GM12875 (cell line): Measurements from ENCODE around the gene PGBD5.

Experiments used
- H3K4me3 ChIP-seq: one replicate; pipeline ENCODE4 v1.5.1; 2011; ENCODE audit warnings: low read depth, low read length, control low read depth
- TF ChIP-seq, protein P1 (sequence below): IDR thresholded peaks from 2 replicates; pipeline ENCODE4 v1.5.1; 2011; ENCODE audit warnings: low read depth, mild to moderate bottlenecking, control low read depth, inconsistent platforms, low read length, moderate library complexity, borderline replicate concordance; ENCODE audit not compliant: insufficient read depth

The PGBD5 gene

DNA sequence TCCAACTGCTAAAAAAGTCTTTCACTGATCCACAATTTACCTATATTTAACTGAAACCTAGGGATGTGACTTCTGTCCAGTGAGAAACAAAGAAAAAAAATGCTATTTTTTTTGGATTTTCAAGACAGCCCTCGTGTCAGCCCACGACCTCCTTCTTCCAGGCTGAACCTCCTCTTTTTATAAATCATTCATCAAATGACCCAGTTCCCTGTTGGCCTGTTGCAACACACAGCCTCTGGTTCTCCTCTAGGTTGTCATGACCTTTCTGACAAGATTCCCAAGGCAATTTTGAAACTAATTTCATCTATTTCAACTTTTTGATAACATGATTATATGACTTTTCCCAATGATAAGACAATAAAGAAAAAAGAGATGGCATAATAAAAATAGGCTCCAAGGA is 74.6 kb downstream of the PGBD5 start:
- TF ChIP-seq, protein P1, sequence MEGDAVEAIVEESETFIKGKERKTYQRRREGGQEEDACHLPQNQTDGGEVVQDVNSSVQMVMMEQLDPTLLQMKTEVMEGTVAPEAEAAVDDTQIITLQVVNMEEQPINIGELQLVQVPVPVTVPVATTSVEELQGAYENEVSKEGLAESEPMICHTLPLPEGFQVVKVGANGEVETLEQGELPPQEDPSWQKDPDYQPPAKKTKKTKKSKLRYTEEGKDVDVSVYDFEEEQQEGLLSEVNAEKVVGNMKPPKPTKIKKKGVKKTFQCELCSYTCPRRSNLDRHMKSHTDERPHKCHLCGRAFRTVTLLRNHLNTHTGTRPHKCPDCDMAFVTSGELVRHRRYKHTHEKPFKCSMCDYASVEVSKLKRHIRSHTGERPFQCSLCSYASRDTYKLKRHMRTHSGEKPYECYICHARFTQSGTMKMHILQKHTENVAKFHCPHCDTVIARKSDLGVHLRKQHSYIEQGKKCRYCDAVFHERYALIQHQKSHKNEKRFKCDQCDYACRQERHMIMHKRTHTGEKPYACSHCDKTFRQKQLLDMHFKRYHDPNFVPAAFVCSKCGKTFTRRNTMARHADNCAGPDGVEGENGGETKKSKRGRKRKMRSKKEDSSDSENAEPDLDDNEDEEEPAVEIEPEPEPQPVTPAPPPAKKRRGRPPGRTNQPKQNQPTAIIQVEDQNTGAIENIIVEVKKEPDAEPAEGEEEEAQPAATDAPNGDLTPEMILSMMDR = no peak
- no peak overlapping the region for H3K4me3 ChIP-seq

DNA sequence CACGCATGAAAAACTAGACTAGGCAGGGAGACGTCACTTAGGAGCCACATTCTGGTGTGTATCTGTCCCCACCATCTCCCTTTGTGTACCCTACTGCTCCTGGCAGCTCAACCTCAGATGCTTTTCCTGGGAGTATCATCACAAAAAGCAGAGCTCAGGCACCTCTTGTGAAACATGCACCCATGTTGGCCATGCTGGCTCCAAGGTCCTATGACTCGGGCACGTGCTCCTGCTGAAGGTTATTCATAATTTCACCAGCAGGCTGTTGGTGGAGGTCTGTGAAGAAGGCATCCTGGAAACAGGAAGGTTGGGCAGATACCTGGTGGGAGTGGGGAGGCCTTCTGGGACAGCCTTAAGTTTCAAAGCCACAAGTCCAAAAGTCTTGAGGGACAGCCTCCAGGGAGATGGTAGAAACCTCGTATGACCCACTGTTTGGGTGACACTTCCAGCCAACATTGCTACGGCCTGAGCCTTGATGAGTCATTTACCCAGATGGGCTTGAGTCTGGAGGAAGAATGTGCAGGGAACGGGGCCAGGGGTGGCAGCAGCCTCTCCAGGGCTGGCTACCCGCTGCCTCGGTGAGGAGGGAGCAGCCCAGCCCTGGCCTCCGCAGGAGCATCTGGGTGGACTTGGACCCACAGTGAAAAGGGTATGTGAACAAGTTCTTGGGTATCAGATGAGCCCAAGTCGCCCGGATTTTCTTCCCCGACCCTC is 75.8 kb downstream of the PGBD5 start:
- TF ChIP-seq, protein P1 = no peak
- H3K4me3 ChIP-seq = no peak overlapping the region

DNA sequence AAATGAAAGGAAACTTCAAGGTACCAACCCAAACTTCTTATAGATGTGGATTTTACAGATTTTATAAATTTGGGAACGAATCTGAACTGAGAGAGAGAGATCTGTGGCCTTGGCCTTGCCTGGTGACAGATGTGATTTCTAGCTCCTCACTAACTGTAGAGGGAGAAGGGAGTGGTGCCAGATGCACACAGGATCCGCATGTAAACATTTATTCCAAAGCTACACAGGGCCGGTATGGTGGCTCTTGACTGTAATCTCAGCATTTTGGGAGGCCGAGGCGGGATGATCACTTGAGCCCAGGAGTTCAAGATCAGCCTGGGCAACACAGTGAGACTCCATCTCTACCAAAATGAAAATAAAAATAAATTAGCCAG is 77.1 kb downstream of the PGBD5 start:
- TF ChIP-seq, protein P1 = no peak
- H3K4me3 ChIP-seq = no peak overlapping the region

DNA sequence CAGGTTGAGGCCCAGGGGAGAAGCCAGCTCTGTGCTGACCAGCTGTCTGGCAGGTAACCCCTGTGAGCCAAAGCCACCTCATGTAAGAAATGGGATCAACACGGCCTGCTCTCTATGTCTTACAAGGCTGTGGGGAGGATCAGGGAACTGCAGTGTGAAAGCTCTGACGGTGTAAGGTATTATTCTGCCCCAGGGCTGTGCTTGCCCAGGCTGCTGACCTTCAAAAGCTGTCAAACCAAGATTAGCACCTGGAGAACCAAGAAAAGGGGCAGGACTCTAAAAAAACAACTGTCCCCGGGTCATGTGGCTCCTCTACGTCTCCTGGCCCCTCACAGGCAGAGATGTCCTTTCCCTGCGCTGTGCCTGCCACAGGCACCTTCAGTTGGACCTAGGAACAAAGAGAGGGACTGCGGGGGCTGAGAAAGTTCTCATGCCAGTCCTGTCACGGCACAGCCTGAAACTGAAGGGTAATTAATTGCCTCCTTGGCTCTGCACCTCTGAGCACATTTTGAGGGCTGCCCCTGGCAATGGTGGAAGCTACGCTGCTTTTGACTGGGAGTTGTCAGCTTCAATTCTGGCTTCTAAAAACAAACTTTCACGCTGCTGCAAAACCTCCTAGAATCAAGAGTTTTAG is 77.6 kb downstream of the PGBD5 start:
- TF ChIP-seq, protein P1 = no peak
- no peak overlapping the region for H3K4me3 ChIP-seq

DNA sequence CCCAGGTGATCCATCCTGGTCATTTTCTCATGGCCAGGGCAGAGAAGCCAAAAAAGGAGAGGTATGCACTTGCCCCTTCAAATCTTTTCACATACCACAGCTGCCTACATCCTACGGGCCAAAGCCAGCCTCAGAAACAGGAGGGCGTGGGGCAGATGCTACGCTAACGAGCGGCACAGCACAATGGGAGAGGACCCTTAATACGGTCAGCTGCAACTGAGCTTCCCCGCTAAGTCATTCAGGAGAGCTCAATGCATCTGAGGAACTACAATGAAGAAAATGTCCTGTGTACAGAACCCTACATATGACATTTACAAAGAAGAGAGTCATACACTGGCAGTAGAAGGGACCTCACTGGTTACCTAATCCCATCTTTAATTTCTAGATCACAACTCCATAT is 78.2 kb downstream of the PGBD5 start:
- TF ChIP-seq, protein P1 = no peak
- no peak overlapping the region for H3K4me3 ChIP-seq

DNA sequence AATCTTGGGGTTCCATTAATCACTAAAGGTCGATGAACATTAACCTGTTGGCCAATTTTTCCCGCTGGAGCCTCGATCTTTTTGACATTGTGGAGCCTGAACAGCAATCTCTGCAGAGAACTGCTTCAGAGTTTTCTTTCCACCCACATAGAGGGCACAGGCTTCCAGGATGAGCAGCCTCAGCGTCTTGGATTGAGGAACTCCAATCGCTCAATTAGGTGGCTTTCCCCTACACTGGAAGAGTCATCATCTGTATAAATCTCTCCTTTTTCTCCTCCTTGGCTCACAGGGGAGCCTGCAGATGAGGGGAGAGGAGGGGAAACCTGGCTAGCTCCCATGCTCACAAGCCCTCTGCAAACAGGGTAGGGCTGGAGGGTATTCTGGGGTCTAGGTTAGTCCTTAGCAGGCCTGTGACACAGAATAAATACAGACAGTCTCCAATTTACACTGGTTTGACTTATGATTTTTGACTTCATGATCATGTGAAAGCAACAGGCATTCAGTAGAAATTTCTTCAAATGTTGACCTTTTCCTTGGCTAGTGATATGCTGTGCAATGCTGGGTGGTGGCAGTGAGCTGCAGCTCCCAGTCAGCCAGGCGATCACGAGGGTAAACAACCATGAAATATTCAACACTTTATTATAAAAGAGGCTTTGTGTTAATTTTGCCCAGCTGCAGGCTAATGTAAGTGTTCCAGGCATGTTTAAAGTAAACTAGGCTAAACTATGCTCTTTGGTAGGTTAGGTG is 80.8 kb downstream of the PGBD5 start:
- TF ChIP-seq, protein P1 = no peak
- H3K4me3 ChIP-seq = no peak overlapping the region
